IPS-18a (cell line): ENCODE results near the gene CRHR2.
A peak's percentile ranks its signal among the peaks of the same experiment; 100 is the strongest.

ENCODE experiments used
- H3K27ac ChIP-seq: one replicate; pipeline ENCODE4 v1.5.1; 2013; ENCODE audit warnings: low read length
- H3K27me3 ChIP-seq: one replicate; pipeline ENCODE4 v1.6.1; 2013; ENCODE audit warnings: mild to moderate bottlenecking, low read length; ENCODE audit not compliant: control insufficient read depth, insufficient read depth
- H3K36me3 ChIP-seq: one replicate; pipeline ENCODE4 v1.6.1; 2013; ENCODE audit warnings: low read depth, low read length; ENCODE audit not compliant: control insufficient read depth
- H3K4me1 ChIP-seq: one replicate; pipeline ENCODE4 v1.6.1; 2013; ENCODE audit warnings: low read depth, low read length; ENCODE audit not compliant: control insufficient read depth
- H3K4me3 ChIP-seq: one replicate; pipeline ENCODE4 v1.5.1; 2013; ENCODE audit warnings: low read length
- H3K9ac ChIP-seq: one replicate; pipeline ENCODE4 v1.6.1; 2013; ENCODE audit warnings: mild to moderate bottlenecking, low read length, moderate library complexity
- H3K9me3 ChIP-seq: one replicate; pipeline ENCODE4 v1.6.1; 2013; ENCODE audit warnings: low read depth, low read length; ENCODE audit not compliant: control insufficient read depth

Gene CRHR2

DNA sequence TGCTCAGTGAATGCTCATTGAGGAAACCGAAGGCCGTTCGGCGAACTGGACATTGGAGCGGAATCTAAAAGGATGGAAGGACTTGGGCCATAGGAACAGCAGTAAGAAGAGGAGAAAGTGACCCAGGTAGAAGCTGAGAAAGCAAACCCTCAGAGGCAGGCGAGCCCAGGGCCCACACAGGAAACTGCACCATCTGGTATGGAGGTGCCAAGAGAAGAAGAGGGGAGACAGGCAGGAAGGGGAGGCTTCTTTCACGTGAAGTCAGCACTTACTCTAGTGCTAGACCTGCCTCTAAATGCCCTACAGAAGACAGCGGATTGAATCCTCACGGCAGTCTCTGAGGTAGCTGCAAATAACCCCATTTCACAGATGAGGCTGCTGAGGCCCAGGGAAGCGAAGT is 10.2 kb upstream of the CRHR2 start:
- no peaks in the 10 kb centered on the region for H3K4me1 ChIP-seq
- no peaks in the 10 kb centered on the region for H3K9me3 ChIP-seq
- H3K36me3 ChIP-seq: no peaks in the 10 kb centered on the region
- no peaks in the 10 kb centered on the region for H3K27me3 ChIP-seq
- H3K4me3 ChIP-seq: no peak overlapping the region
- H3K9ac ChIP-seq: no peak overlapping the region
- no peak overlapping the region for H3K27ac ChIP-seq

DNA sequence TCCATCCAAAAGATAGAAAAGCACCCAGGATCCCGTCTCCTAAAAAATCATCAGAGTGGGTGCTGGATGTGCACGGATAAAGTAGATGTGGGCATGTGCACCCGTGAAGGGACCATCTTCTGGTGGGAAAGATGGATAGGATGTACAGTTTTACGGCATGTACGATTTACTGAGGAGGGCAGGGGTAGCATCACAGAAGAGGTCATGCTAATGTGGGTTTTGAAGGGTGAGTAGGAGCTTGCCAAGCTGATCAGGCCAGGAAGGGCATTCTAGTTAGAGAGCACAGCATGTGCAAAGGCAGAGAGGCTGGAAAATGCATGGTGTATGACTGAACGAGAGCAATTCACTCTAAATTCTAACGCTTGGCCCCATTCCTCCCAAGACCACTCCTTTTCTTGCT is 7.8 kb upstream of the CRHR2 start:
- no peaks in the 10 kb centered on the region for H3K27me3 ChIP-seq
- H3K4me1 ChIP-seq: no peaks in the 10 kb centered on the region
- no peak overlapping the region for H3K9ac ChIP-seq
- no peak overlapping the region for H3K27ac ChIP-seq
- H3K36me3 ChIP-seq: no peaks in the 10 kb centered on the region
- no peaks in the 10 kb centered on the region for H3K9me3 ChIP-seq
- H3K4me3 ChIP-seq: no peak overlapping the region

DNA sequence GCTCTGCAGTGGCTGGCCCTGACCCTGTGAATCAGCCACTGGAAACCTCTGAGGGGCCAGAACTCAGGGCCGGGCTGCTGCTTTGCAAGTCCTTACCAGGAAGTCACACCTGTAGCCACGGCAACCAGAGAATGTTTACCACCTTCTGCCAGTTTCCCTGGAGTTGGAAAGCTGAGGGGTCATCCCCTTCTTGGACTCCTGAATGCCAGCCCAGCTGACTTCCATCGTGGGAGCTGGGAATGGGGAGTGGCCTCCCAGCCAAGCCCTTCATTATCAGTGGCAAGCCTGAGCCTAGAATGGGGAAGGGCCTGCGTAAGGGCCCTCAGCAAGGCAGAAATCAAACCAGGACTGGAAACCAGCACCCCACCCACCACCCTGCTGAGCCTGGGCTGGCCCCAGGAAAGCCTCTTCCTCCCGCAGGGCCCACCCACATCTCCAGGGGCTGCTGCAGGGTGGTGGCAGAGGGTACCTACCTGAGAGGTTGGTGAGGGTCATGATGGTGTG is 6.5 kb upstream of the CRHR2 start:
- no peak overlapping the region for H3K27ac ChIP-seq
- H3K27me3 ChIP-seq: peaks cover 4% of the 10 kb centered on the region
- no peak overlapping the region for H3K9ac ChIP-seq
- H3K4me1 ChIP-seq: no peaks in the 10 kb centered on the region
- H3K9me3 ChIP-seq: no peaks in the 10 kb centered on the region
- H3K4me3 ChIP-seq: no peak overlapping the region
- no peaks in the 10 kb centered on the region for H3K36me3 ChIP-seq

DNA sequence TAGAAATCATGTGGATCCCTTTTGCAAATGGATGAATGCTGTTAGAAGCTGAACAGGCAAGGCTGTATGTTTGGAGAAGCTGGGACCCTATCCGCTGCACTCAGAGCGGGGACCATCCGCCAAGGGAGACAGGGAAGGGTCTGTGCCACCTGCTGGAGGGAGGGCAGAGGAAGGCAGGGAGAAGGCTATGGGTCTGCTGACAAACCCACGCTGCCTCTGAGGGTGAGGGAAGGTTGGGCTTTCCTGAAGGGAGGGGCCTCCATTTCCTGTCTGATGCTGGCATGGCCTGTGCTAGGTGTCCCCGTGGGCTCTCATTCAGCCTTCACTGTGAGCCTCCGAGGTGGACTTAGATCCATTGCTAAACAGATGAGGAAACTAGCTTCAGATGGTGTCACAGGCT is 5.3 kb upstream of the CRHR2 start:
- Histone ChIP-seq H3K27me3 (peaks cover 16% of the 10 kb centered on the region), H3K36me3 (no peaks in the 10 kb centered on the region), H3K27ac (no peak overlapping the region), H3K9ac (no peak overlapping the region), H3K4me3 (no peak overlapping the region), H3K9me3 (no peaks in the 10 kb centered on the region), H3K4me1 (no peaks in the 10 kb centered on the region)

GRCh38 chr7:30684351-30684750 is 2.1 kb upstream of the CRHR2 start:
- Histone ChIP-seq H3K36me3 (no peaks in the 10 kb centered on the region), H3K4me1 (no peaks in the 10 kb centered on the region), H3K27me3 (peaks cover 41% of the 10 kb centered on the region), H3K9me3 (no peaks in the 10 kb centered on the region), H3K27ac (no peak overlapping the region), H3K9ac (no peak overlapping the region), H3K4me3 (no peak overlapping the region)

DNA sequence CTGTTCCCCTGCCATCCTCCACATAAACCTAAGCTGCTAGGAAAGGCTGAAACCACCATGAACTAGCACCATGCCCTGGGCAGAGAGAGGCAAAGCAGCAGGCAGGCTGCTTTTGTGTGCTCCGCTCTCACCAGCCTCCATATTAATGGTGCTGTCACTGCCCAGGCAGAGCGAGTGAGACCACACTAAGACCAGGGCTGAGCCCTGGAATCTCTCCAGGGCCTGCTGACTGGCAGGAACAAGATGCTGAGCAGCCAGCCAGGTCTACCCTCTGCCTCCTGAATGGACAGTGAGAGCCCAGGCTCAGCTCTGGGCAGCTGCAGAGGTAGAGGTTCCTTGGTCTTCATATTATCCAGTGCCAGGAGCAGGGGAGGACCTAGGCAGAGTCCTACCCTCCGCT is 1.6 kb upstream of the CRHR2 start:
- no peak overlapping the region for H3K27ac ChIP-seq
- H3K36me3 ChIP-seq: no peaks in the 10 kb centered on the region
- H3K9me3 ChIP-seq: no peaks in the 10 kb centered on the region
- H3K27me3 ChIP-seq: peaks cover 41% of the 10 kb centered on the region
- H3K4me3 ChIP-seq: no peak overlapping the region
- no peaks in the 10 kb centered on the region for H3K4me1 ChIP-seq
- H3K9ac ChIP-seq: no peak overlapping the region

- Histone ChIP-seq H3K27ac (no peak overlapping the region), H3K9ac (no peak overlapping the region), H3K4me3 (no peak overlapping the region), H3K9me3 (no peaks in the 10 kb centered on the region), H3K4me1 (no peaks in the 10 kb centered on the region), H3K27me3 (peaks cover 41% of the 10 kb centered on the region), H3K36me3 (no peaks in the 10 kb centered on the region)
Measured at GRCh38 chr7:30683306-30683705, 1.1 kb upstream of the CRHR2 start.

- Histone ChIP-seq H3K4me1 (no peaks in the 10 kb centered on the region), H3K27me3 (peaks cover 41% of the 10 kb centered on the region), H3K4me3 (peak overlapping the region; percentile 60), H3K27ac (no peak overlapping the region), H3K36me3 (no peaks in the 10 kb centered on the region), H3K9ac (no peak overlapping the region), H3K9me3 (no peaks in the 10 kb centered on the region)
Measured at GRCh38 chr7:30681815-30682211, 443 bp downstream of the CRHR2 start.

GRCh38 chr7:30681331-30681797 is 892 bp downstream of the CRHR2 start:
- Histone ChIP-seq H3K27ac (no peak overlapping the region), H3K4me1 (no peaks in the 10 kb centered on the region), H3K27me3 (peaks cover 41% of the 10 kb centered on the region), H3K36me3 (no peaks in the 10 kb centered on the region), H3K9ac (no peak overlapping the region), H3K9me3 (no peaks in the 10 kb centered on the region), H3K4me3 (peak overlapping the region; percentile 60)

DNA sequence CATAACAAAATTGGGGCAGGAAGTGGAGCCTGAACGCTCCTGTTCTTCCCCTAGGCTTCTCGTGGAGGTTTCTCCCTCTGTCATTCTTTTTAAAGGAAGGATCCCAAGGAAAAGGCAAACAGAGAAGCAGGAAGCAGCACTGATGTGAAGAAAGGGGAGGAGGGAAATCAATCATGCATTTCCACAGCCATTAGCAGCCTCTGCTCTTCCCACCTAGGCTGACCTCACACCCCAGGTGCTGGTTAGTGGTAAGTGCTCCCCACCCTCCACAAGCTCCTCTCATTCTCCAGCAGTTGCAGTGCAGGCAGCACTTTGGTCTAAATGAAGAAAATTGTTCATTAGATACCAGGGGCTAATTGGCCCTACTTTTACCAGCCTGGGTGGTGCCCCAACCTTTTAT is 2.6 kb downstream of the CRHR2 start:
- Histone ChIP-seq H3K4me3 (no peak overlapping the region), H3K27ac (no peak overlapping the region), H3K9ac (no peak overlapping the region), H3K4me1 (no peaks in the 10 kb centered on the region), H3K9me3 (no peaks in the 10 kb centered on the region), H3K27me3 (peaks cover 41% of the 10 kb centered on the region), H3K36me3 (no peaks in the 10 kb centered on the region)

DNA sequence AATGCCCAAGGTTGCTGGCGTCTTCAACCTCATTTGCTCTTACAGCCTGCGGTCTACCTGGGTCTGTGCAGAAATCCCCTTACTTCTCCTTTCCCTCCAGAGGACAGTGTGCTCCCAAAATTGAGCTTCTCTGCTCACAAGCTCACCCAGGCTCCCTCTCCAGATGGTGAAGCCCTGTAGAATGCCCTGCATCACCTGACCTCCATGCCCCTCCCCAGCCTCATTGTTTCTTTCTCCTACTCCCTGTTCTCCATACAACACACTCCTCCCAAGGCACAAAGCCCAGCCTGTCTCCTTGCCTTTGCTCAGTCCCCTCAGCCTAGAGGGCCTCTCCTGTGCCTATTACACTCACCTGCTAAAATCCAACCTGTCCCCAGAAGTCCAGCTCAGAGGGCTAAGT is 3.5 kb downstream of the CRHR2 start:
- H3K4me1 ChIP-seq: no peaks in the 10 kb centered on the region
- H3K27me3 ChIP-seq: peaks cover 37% of the 10 kb centered on the region
- H3K36me3 ChIP-seq: no peaks in the 10 kb centered on the region
- no peak overlapping the region for H3K9ac ChIP-seq
- H3K4me3 ChIP-seq: no peak overlapping the region
- H3K9me3 ChIP-seq: no peaks in the 10 kb centered on the region
- no peak overlapping the region for H3K27ac ChIP-seq

DNA sequence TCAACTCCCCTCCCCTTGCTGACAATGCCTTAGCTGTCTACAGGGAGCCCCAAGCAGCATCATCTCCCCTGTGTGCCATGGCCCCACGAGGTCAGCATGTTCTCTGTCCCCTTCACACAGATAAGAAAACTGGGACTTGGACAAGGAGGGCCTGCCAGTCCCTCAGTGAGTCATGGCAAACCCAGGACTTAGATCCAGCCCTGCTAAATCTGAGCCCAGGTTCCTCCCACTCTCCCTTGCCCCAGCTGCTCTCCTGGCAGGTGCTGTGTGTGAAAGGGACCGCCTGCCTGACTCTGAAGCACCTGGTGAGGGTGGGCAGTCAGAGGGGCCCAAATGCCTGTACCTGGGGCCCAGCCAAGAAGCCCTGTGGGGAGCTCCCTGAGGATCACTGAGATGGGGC is 7.4 kb downstream of the CRHR2 start:
- no peak overlapping the region for H3K4me3 ChIP-seq
- no peak overlapping the region for H3K27ac ChIP-seq
- H3K9me3 ChIP-seq: no peaks in the 10 kb centered on the region
- no peak overlapping the region for H3K9ac ChIP-seq
- H3K27me3 ChIP-seq: no peaks in the 10 kb centered on the region
- no peaks in the 10 kb centered on the region for H3K4me1 ChIP-seq
- H3K36me3 ChIP-seq: no peaks in the 10 kb centered on the region
